HepG2 (cell line): ENCODE data around the gene PPM1H. TPM values are rescaled to one million over a fixed set of nuclear protein-coding genes. Genes with fewer than 3 reads are reported as not detected.

Experiments used
- AKNA ChIP-seq: sonication (generic); formaldehyde crosslinking; IDR thresholded peaks from 2 replicates; pipeline ENCODE4 v1.4.0; 2020; ENCODE audit warnings: missing genetic modification reagents, borderline replicate concordance
- ATRX ChIP-seq: sonication (generic); formaldehyde crosslinking; IDR thresholded peaks from 2 replicates; pipeline ENCODE4 v1.4.0; 2020; ENCODE audit warnings: missing genetic modification reagents, borderline replicate concordance
- CENPBD1 ChIP-seq: sonication (generic); formaldehyde crosslinking; IDR thresholded peaks from 2 replicates; pipeline ENCODE4 v1.8.0; 2022; ENCODE audit warnings: missing genetic modification reagents, low read depth, mild to moderate bottlenecking, borderline replicate concordance
- CENPT ChIP-seq: sonication (generic); formaldehyde crosslinking; IDR thresholded peaks from 2 replicates; pipeline ENCODE4 v1.8.0; 2022; ENCODE audit warnings: low read depth, mild to moderate bottlenecking, moderate library complexity, missing genetic modification reagents
- DR1 ChIP-seq: sonication (generic); formaldehyde crosslinking; IDR thresholded peaks from 2 replicates; pipeline ENCODE4 v1.8.0; 2021; ENCODE audit warnings: mild to moderate bottlenecking, missing genetic modification reagents, inconsistent platforms
- EED ChIP-seq: sonication (generic); formaldehyde crosslinking; IDR thresholded peaks from 2 replicates; pipeline ENCODE4 v1.5.0; 2020; ENCODE audit warnings: mild to moderate bottlenecking, missing genetic modification reagents
- FUBP1 ChIP-seq: sonication (generic); formaldehyde crosslinking; IDR thresholded peaks from 2 replicates; pipeline ENCODE4 v1.5.1; 2020; ENCODE audit warnings: missing genetic modification reagents, mild to moderate bottlenecking, borderline replicate concordance
- GZF1 ChIP-seq: sonication (generic); formaldehyde crosslinking; IDR thresholded peaks from 2 replicates; pipeline ENCODE4 v1.5.1; 2020; ENCODE audit warnings: mild to moderate bottlenecking, missing genetic modification reagents
- HOXA7 ChIP-seq: sonication (generic); formaldehyde crosslinking; IDR thresholded peaks from 2 replicates; pipeline ENCODE4 v1.8.1; 2022; ENCODE audit warnings: mild to moderate bottlenecking, missing genetic modification reagents, moderate library complexity
- NCOA2 ChIP-seq: sonication (generic); formaldehyde crosslinking; IDR thresholded peaks from 2 replicates; pipeline ENCODE4 v1.8.0; 2022; ENCODE audit warnings: inconsistent platforms
- PLRG1 ChIP-seq: fragments of 450-650 bp; conservative IDR thresholded peaks from 2 replicates; pipeline ENCODE4 v1.6.1; 2016
- SAP130 ChIP-seq: IDR thresholded peaks from 2 replicates; pipeline ENCODE4 v1.6.1; 2016; ENCODE audit warnings: low read depth
- TBP ChIP-seq: sonication (generic); formaldehyde crosslinking; IDR thresholded peaks from 2 replicates; pipeline ENCODE4 v1.5.0; 2020; ENCODE audit warnings: missing genetic modification reagents
- TRAFD1 ChIP-seq: sonication (generic); formaldehyde crosslinking; IDR thresholded peaks from 2 replicates; pipeline ENCODE4 v1.5.1; 2020; ENCODE audit warnings: missing genetic modification reagents, mild to moderate bottlenecking, borderline replicate concordance
- ZMAT3 ChIP-seq: sonication (generic); formaldehyde crosslinking; conservative IDR thresholded peaks from 2 replicates; pipeline ENCODE4 v1.7.0; 2021; ENCODE audit warnings: missing genetic modification reagents
- ZNF333 ChIP-seq: sonication (generic); formaldehyde crosslinking; IDR thresholded peaks from 2 replicates; pipeline ENCODE4 v1.4.0; 2020; ENCODE audit warnings: mild to moderate bottlenecking, missing genetic modification reagents, borderline replicate concordance
- ZNF33A ChIP-seq: sonication (generic); formaldehyde crosslinking; IDR thresholded peaks from 2 replicates; pipeline ENCODE4 v1.5.1; 2020; ENCODE audit warnings: missing genetic modification reagents, mild to moderate bottlenecking, moderate library complexity, borderline replicate concordance
- ZNF510 ChIP-seq: sonication (generic); formaldehyde crosslinking; IDR thresholded peaks from 2 replicates; pipeline ENCODE4 v1.4.0; 2020; ENCODE audit warnings: low read depth, mild to moderate bottlenecking, missing genetic modification reagents
- ZNF790 ChIP-seq: sonication (generic); formaldehyde crosslinking; IDR thresholded peaks from 2 replicates; pipeline ENCODE4 v1.8.0; 2022; ENCODE audit warnings: missing genetic modification reagents, mild to moderate bottlenecking, borderline replicate concordance
- ZSCAN9 ChIP-seq: IDR thresholded peaks from 2 replicates; pipeline ENCODE4 v1.6.1; 2016; ENCODE audit warnings: borderline replicate concordance
- polyA plus RNA-seq, 8 experiments: library from polyadenylated mRNA; depleted of rRNA in 3 of 8; stranded (reverse) in 7 of 8; unstranded in 1 of 8; fragments of >200 nt; fragmentation: Illumina TruSeq in 4 of 8; extraction: Trizol in 4 of 8; gene quantifications; 2 replicates each; pipeline versions ENCODE4 v1.2.1 to v1.2.3, GENCODE V29; 2011 to 2016; ENCODE audit warnings: low read depth in 4 of 8, missing spikeins in 1 of 8, mixed read lengths in 1 of 8; ENCODE audit not compliant: insufficient read depth in 1 of 8
- total RNA-seq, 5 experiments: library from RNA; depleted of rRNA; stranded (reverse); fragments of >200 nt; fragmentation: Illumina TruSeq; extraction: Trizol; gene quantifications; 2 replicates each; pipeline ENCODE4 v1.2.3, GENCODE V29; 2016; ENCODE audit warnings: low read depth in 1 of 5

Gene PPM1H
- total and polyA plus RNA-seq, 2 of the 13 experiments (the other 11 are each of a cell fraction or from before 2014, with no cell fraction given) = 29.1 to 38.1 TPM

- TF ChIP-seq AKNA (CRISPR knock-in tag) = no peak
- peak; percentile 4; the same call in 1 of the 2 replicates for TF ChIP-seq ZSCAN9
- no peak for TF ChIP-seq ZNF33A (CRISPR knock-in tag)
- TF ChIP-seq DR1 (CRISPR knock-in tag) = no peak
- no peak for TF ChIP-seq FUBP1 (CRISPR knock-in tag)
- TF ChIP-seq SAP130 (CRISPR knock-in tag) = peak; percentile 62
- TF ChIP-seq GZF1 (CRISPR knock-in tag) = no peak
- no peak for TF ChIP-seq ZNF333 (CRISPR knock-in tag)
- TF ChIP-seq CENPBD1 = no peak
- TF ChIP-seq TRAFD1 (CRISPR knock-in tag) = no peak
- no peak for TF ChIP-seq HOXA7
- TF ChIP-seq ZNF510 (CRISPR knock-in tag) = no peak
- TF ChIP-seq EED = no peak
- TF ChIP-seq ZNF790 (CRISPR knock-in tag) = no peak
- no peak for TF ChIP-seq PLRG1
- 0 out of 2 replicates have a peak, but pooled peaks have one; percentile 33 for TF ChIP-seq ZMAT3 (CRISPR knock-in tag)
- no peak for TF ChIP-seq ATRX (CRISPR knock-in tag)
- no peak for TF ChIP-seq CENPT (CRISPR knock-in tag)
- no peak for TF ChIP-seq TBP
- TF ChIP-seq NCOA2 (CRISPR knock-in tag) = peak; percentile 86
Measured at GRCh38 chr12:62900686-62901272, 34.2 kb downstream of the PPM1H start (continued).
